B cell (primary cell): ENCODE results near the gene GLG1.

Experiments
- EZH2 ChIP-seq: IDR thresholded peaks from 2 replicates; pipeline ENCODE4 v1.6.1; 2012; ENCODE audit warnings: borderline replicate concordance, low read depth, mild to moderate bottlenecking, moderate library complexity, low read length; ENCODE audit not compliant: insufficient read depth, poor library complexity, severe bottlenecking
- TF ChIP-seq, protein P1 (sequence below): fragments of 200-600 bp; IDR thresholded peaks from one replicate; pipeline ENCODE4 v1.8.0; 2022; ENCODE audit warnings: antibody characterized with exemption, mild to moderate bottlenecking

DNA sequence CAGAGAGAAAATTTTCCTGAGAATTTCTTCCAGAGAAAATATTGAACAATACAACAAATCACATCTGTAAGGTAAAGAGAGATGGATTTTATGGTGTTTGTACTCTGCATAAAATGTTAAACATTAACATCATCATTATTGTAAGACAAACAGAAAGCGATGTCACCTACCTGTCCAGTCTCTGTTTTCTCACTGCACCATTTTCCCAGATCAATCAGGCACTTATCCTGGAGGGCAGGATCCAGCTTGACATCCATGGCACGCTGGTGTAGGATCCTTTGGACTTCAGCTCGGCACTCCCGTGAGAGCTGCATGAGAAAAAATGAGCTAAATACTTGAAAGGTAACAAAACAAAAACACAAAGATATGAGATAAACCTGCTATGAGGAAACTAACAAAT is 129.7 kb downstream of the GLG1 start:
- TF ChIP-seq, protein P1, sequence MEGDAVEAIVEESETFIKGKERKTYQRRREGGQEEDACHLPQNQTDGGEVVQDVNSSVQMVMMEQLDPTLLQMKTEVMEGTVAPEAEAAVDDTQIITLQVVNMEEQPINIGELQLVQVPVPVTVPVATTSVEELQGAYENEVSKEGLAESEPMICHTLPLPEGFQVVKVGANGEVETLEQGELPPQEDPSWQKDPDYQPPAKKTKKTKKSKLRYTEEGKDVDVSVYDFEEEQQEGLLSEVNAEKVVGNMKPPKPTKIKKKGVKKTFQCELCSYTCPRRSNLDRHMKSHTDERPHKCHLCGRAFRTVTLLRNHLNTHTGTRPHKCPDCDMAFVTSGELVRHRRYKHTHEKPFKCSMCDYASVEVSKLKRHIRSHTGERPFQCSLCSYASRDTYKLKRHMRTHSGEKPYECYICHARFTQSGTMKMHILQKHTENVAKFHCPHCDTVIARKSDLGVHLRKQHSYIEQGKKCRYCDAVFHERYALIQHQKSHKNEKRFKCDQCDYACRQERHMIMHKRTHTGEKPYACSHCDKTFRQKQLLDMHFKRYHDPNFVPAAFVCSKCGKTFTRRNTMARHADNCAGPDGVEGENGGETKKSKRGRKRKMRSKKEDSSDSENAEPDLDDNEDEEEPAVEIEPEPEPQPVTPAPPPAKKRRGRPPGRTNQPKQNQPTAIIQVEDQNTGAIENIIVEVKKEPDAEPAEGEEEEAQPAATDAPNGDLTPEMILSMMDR: no peak
- no peak for TF ChIP-seq EZH2
